ENCODE results near the gene XPO1. TPM values are rescaled to one million over a fixed set of nuclear protein-coding genes. Genes with fewer than 3 reads are reported as not detected.
"Not testable (repeated sequence)": the region's sequence is repeated elsewhere in the genome, so short reads cannot be mapped to it uniquely, and the experiment has no call there.

Gene XPO1
- total RNA-seq, 3 donors from 2014 or later (not counting 1 experiment from before 2014, with no cell fraction given) = 120 to 157 (median 137) TPM

GRCh38 chr2:61469424-61470121 lies 68.6 kb downstream of the XPO1 start:
- no peaks in the 10 kb centered on the region for H3K27me3 Mint-ChIP-seq (ENCODE audit: low read depth in 2 of 2)
- TF ChIP-seq CTCF (IDR thresholded peaks at IDR 0.05) = no peak
- Histone ChIP-seq H3K9me3 (ENCODE audit: control insufficient read depth, insufficient read depth, low read length) (no peaks in the 10 kb centered on the region), H3K36me3 (ENCODE audit: control insufficient read depth, insufficient read depth, low read length) (peaks cover 12% of the 10 kb centered on the region), H3K27ac (ENCODE audit: low read length) (peak overlapping the region; percentile 95), H3K4me3 (ENCODE audit: low read length) (peak overlapping the region; percentile 80), H3K27me3 (ENCODE audit: control insufficient read depth, insufficient read depth, low read length) (no peaks in the 10 kb centered on the region), H3K4me1 (ENCODE audit: control insufficient read depth, insufficient read depth, low read length) (peaks cover 29% of the 10 kb centered on the region)
- H3K36me3 Mint-ChIP-seq = no peaks in the 10 kb centered on the region
- H3K27ac Mint-ChIP-seq = peak overlapping the region; percentile 91 to 95
- H3K4me1 Mint-ChIP-seq = peaks cover 35 to 37% of the 10 kb centered on the region in 2 donors
- peak overlapping the region; percentile 96 for H3K4me3 Mint-ChIP-seq
- ATAC-seq = no peak
- intact Hi-C loops (cut with micrococcal nuclease) = loop anchor here (1.0 kb wide), 1 partner anchor 43 kb away; no protein-coding TSS in a partner anchor
- DNase-seq = no peak
- no peaks in the 10 kb centered on the region for H3K9me3 Mint-ChIP-seq
- 0% methylated on average over 1 of the region's 8 CpGs for WGBS (ENCODE audit: insufficient coverage)

GRCh38 chr2:61468231-61468630 lies 69.9 kb downstream of the XPO1 start:
- H3K36me3 ChIP-seq (ENCODE audit: control insufficient read depth, insufficient read depth, low read length) = peaks cover 12% of the 10 kb centered on the region
- H3K4me1 ChIP-seq (ENCODE audit: control insufficient read depth, insufficient read depth, low read length) = peaks cover 33% of the 10 kb centered on the region
- ATAC-seq; intact Hi-C loops (cut with micrococcal nuclease); H3K9me3 ChIP-seq (ENCODE audit: control insufficient read depth, insufficient read depth, low read length); H3K4me3 ChIP-seq (ENCODE audit: low read length); H3K27me3 ChIP-seq (ENCODE audit: control insufficient read depth, insufficient read depth, low read length); H3K9me3 Mint-ChIP-seq; DNase-seq; H3K36me3 Mint-ChIP-seq; H3K27me3 Mint-ChIP-seq (ENCODE audit: low read depth in 2 of 2): not testable (repeated sequence)
- H3K4me3 Mint-ChIP-seq = peak overlapping the region; percentile 96
- peak overlapping the region in 1 of 2 donors; percentile 91 for H3K27ac Mint-ChIP-seq
- H3K4me1 Mint-ChIP-seq = peaks cover 43 to 46% of the 10 kb centered on the region in 2 donors
- peak overlapping the region; percentile 11 for H3K27ac ChIP-seq (ENCODE audit: low read length)
- 90% methylated on average over 10 of the region's 10 CpGs for WGBS (ENCODE audit: insufficient coverage)

- H3K9me3 Mint-ChIP-seq = no peaks in the 10 kb centered on the region
- peaks cover 30 to 37% of the 10 kb centered on the region in 2 donors for H3K4me1 Mint-ChIP-seq
- TF ChIP-seq CTCF (IDR thresholded peaks at IDR 0.05) = no peak
- Histone ChIP-seq H3K27me3 (ENCODE audit: control insufficient read depth, insufficient read depth, low read length) (no peaks in the 10 kb centered on the region), H3K4me3 (ENCODE audit: low read length) (no peak overlapping the region), H3K27ac (ENCODE audit: low read length) (no peak overlapping the region), H3K4me1 (ENCODE audit: control insufficient read depth, insufficient read depth, low read length) (peaks cover 22% of the 10 kb centered on the region), H3K36me3 (ENCODE audit: control insufficient read depth, insufficient read depth, low read length) (peaks cover 10% of the 10 kb centered on the region), H3K9me3 (ENCODE audit: control insufficient read depth, insufficient read depth, low read length) (no peaks in the 10 kb centered on the region)
- H3K27ac Mint-ChIP-seq = peak overlapping the region; percentile 22 to 48
- H3K27me3 Mint-ChIP-seq (ENCODE audit: low read depth in 2 of 2) = no peaks in the 10 kb centered on the region
- no peaks in the 10 kb centered on the region for H3K36me3 Mint-ChIP-seq
- peak overlapping the region; percentile 28 for H3K4me3 Mint-ChIP-seq
- no peak for ATAC-seq
- intact Hi-C loops (cut with micrococcal nuclease) = no loop called here
- 74% methylated on average over 3 of the region's 3 CpGs for WGBS (ENCODE audit: insufficient coverage)
- no peak for DNase-seq
Measured at GRCh38 chr2:61465045-61465444, 73.1 kb downstream of the XPO1 start.

GRCh38 chr2:61463769-61464475 lies 74.2 kb downstream of the XPO1 start:
- no peak for TF ChIP-seq CTCF (IDR thresholded peaks at IDR 0.05)
- no peak overlapping the region for H3K4me3 Mint-ChIP-seq
- no peak for ATAC-seq

More at GRCh38 chr2:61463769-61464475, 74.2 kb downstream of the XPO1 start:
- no peak overlapping the region for H3K4me3 ChIP-seq (ENCODE audit: low read length)
- no peaks in the 10 kb centered on the region for H3K27me3 ChIP-seq (ENCODE audit: control insufficient read depth, insufficient read depth, low read length)
- no peaks in the 10 kb centered on the region for H3K9me3 ChIP-seq (ENCODE audit: control insufficient read depth, insufficient read depth, low read length)
- peak overlapping the region; percentile 46 for H3K27ac ChIP-seq (ENCODE audit: low read length)
- H3K27ac Mint-ChIP-seq = peak overlapping the region; percentile 22 to 48
- peaks cover 10% of the 10 kb centered on the region for H3K36me3 ChIP-seq (ENCODE audit: control insufficient read depth, insufficient read depth, low read length)
- intact Hi-C loops (cut with micrococcal nuclease) = no loop called here
- no peaks in the 10 kb centered on the region for H3K36me3 Mint-ChIP-seq
- H3K27me3 Mint-ChIP-seq (ENCODE audit: low read depth in 2 of 2) = no peaks in the 10 kb centered on the region
- WGBS (ENCODE audit: insufficient coverage) = 82% methylated on average over 6 of the region's 7 CpGs
- peaks cover 24% of the 10 kb centered on the region for H3K4me1 ChIP-seq (ENCODE audit: control insufficient read depth, insufficient read depth, low read length)
- DNase-seq = no peak
- H3K9me3 Mint-ChIP-seq = no peaks in the 10 kb centered on the region
- H3K4me1 Mint-ChIP-seq = peaks cover 22 to 33% of the 10 kb centered on the region in 2 donors

Measured in natural killer cell (primary cell).